Parathyroid adenoma (tissue), 2 donors: ENCODE results near the gene ROR2.

ENCODE experiments used
- H2AFZ ChIP-seq: fragments of 300-600 bp; sonication (generic); one replicate; pipeline ENCODE4 v1.7.0; 2017; ENCODE audit warnings: antibody characterized with exemption, mild to moderate bottlenecking
- H3K27ac ChIP-seq: fragments of 300-600 bp; sonication (generic); one replicate; pipeline ENCODE4 v1.7.0; 2017
- H3K27me3 ChIP-seq: fragments of 300-600 bp; sonication (generic); one replicate; pipeline ENCODE4 v1.7.0; 2017; ENCODE audit warnings: low read length; ENCODE audit not compliant: control insufficient read depth, insufficient read depth
- H3K36me3 ChIP-seq: fragments of 300-600 bp; sonication (generic); one replicate; pipeline ENCODE4 v1.7.0; 2017; ENCODE audit warnings: low read length; ENCODE audit not compliant: control insufficient read depth, insufficient read depth
- H3K4me1 ChIP-seq: fragments of 300-600 bp; sonication (generic); one replicate; pipeline ENCODE4 v1.7.0; 2017; ENCODE audit warnings: control low read depth
- H3K4me2 ChIP-seq: fragments of 300-600 bp; sonication (generic); one replicate; pipeline ENCODE4 v1.7.0; 2017; ENCODE audit warnings: low read length
- H3K4me3 ChIP-seq: fragments of 300-600 bp; sonication (generic); one replicate; pipeline ENCODE4 v1.7.0; 2017; ENCODE audit warnings: low read depth, low read length
- H3K79me2 ChIP-seq: fragments of 300-600 bp; sonication (generic); one replicate; pipeline ENCODE4 v1.7.0; 2017; ENCODE audit warnings: control low read depth
- H3K9ac ChIP-seq: fragments of 300-600 bp; sonication (generic); one replicate; pipeline ENCODE4 v1.7.0; 2017; ENCODE audit warnings: mild to moderate bottlenecking
- H3K9me3 ChIP-seq: fragments of 300-600 bp; sonication (generic); one replicate; pipeline ENCODE4 v1.7.0; 2017; ENCODE audit warnings: low read length; ENCODE audit not compliant: control insufficient read depth
- CTCF ChIP-seq: fragments of 300-600 bp; sonication (generic); IDR thresholded peaks from one replicate; pipeline ENCODE4 v1.7.0; 2017; ENCODE audit warnings: antibody characterized with exemption, mild to moderate bottlenecking
- donor health status: primary hyperparathyroidism.

Gene ROR2

DNA sequence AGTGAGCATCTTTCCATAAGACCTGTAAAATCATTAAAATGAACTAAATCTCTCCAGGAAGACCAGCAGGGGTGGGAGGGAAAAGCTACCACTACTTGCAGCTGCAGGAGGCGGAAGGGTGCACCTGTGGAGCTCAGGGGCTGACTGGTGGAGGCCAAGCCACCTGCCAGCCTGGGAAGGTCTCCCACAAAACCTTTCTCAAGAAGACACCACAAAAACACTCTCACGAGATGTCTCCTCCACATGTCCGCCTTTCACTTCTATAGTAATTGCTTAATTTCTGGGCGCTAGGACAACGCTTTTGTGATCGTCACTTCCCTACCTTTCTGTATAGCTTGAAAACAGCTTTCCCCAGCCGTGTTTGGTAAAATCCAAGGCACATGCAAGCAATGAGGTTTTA, 114.4 kb downstream of the ROR2 start:
- Histone ChIP-seq H3K9me3 (no peaks in the 10 kb centered on the region), H3K27ac (no peak overlapping the region), H3K79me2 (peaks cover 2% of the 10 kb centered on the region), H3K9ac (no peak overlapping the region), H2AFZ (no peak overlapping the region), H3K4me1 (peaks cover 13% of the 10 kb centered on the region), H3K4me3 (no peak overlapping the region), H3K36me3 (no peaks in the 10 kb centered on the region), H3K4me2 (no peak overlapping the region), H3K27me3 (no peaks in the 10 kb centered on the region)
- no peak for TF ChIP-seq CTCF

GRCh38 chr9:91835216-91835615, 114.8 kb downstream of the ROR2 start:
- Histone ChIP-seq H3K9ac (no peak overlapping the region), H2AFZ (no peak overlapping the region), H3K4me1 (peaks cover 13% of the 10 kb centered on the region), H3K4me2 (no peak overlapping the region), H3K36me3 (no peaks in the 10 kb centered on the region), H3K27me3 (no peaks in the 10 kb centered on the region), H3K27ac (no peak overlapping the region), H3K4me3 (no peak overlapping the region), H3K79me2 (peaks cover 2% of the 10 kb centered on the region), H3K9me3 (no peaks in the 10 kb centered on the region)
- no peak for TF ChIP-seq CTCF

DNA sequence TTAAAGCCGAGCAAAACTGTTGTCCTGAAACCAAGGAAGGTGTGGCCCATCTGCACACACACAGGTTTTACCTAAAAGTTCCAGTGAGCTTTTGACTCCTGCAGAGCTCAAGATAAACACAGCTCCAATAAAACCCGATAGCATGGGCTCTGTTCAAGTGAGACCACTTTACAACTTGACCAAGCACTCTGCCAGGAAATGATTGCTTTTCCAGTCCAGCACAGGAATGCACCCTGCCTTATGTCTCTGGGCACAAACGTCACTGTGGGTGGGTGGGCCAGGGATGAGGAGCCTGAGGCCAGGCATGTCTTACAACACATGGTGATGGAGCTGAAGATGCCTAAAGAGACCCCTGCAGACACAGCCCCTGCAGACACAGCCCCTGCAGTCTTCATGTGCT, 115.3 kb downstream of the ROR2 start:
- no peak overlapping the region for H3K27ac ChIP-seq
- no peak for TF ChIP-seq CTCF
- no peak overlapping the region for H3K4me2 ChIP-seq
- peaks cover 2% of the 10 kb centered on the region for H3K79me2 ChIP-seq
- H3K4me3 ChIP-seq: no peak overlapping the region
- no peaks in the 10 kb centered on the region for H3K9me3 ChIP-seq
- no peak overlapping the region for H3K9ac ChIP-seq
- H3K36me3 ChIP-seq: no peaks in the 10 kb centered on the region
- no peak overlapping the region for H2AFZ ChIP-seq
- peaks cover 13% of the 10 kb centered on the region for H3K4me1 ChIP-seq
- H3K27me3 ChIP-seq: no peaks in the 10 kb centered on the region

DNA sequence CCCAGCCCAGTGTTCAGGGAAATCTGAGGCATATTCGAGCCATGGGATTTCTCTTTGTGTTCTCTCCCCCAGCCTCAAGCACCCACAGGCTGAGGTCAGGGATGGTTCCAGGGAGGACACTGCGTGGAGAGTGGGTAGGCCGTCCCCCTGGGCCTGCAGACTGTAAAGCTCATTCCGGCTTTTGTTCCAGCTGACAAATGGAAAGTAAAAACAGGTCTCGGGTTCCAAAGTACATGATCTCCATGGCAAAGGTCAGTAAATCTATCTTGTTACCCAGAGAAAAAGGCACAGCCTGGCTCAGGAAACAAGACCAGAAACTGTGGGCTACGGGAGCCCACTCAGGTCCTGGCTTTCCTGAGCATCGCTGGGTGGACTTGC, 116.2 kb downstream of the ROR2 start:
- Histone ChIP-seq H3K9ac (no peak overlapping the region), H3K36me3 (no peaks in the 10 kb centered on the region), H3K4me1 (peaks cover 13% of the 10 kb centered on the region), H3K4me2 (no peak overlapping the region), H2AFZ (no peak overlapping the region), H3K4me3 (no peak overlapping the region), H3K27ac (no peak overlapping the region), H3K27me3 (no peaks in the 10 kb centered on the region), H3K79me2 (no peaks in the 10 kb centered on the region), H3K9me3 (no peaks in the 10 kb centered on the region)
- no peak for TF ChIP-seq CTCF

GRCh38 chr9:91833096-91833877, 116.7 kb downstream of the ROR2 start:
- H3K9ac ChIP-seq: no peak overlapping the region
- no peak overlapping the region for H3K27ac ChIP-seq
- H3K4me2 ChIP-seq: no peak overlapping the region
- no peak overlapping the region for H3K4me3 ChIP-seq
- H3K36me3 ChIP-seq: no peaks in the 10 kb centered on the region
- H3K9me3 ChIP-seq: no peaks in the 10 kb centered on the region
- H2AFZ ChIP-seq: no peak overlapping the region
- no peak for TF ChIP-seq CTCF
- H3K27me3 ChIP-seq: no peaks in the 10 kb centered on the region
- peaks cover 7% of the 10 kb centered on the region for H3K4me1 ChIP-seq
- no peaks in the 10 kb centered on the region for H3K79me2 ChIP-seq
